Measurements from ENCODE around the gene ICAM3.

The ICAM3 gene

DNA sequence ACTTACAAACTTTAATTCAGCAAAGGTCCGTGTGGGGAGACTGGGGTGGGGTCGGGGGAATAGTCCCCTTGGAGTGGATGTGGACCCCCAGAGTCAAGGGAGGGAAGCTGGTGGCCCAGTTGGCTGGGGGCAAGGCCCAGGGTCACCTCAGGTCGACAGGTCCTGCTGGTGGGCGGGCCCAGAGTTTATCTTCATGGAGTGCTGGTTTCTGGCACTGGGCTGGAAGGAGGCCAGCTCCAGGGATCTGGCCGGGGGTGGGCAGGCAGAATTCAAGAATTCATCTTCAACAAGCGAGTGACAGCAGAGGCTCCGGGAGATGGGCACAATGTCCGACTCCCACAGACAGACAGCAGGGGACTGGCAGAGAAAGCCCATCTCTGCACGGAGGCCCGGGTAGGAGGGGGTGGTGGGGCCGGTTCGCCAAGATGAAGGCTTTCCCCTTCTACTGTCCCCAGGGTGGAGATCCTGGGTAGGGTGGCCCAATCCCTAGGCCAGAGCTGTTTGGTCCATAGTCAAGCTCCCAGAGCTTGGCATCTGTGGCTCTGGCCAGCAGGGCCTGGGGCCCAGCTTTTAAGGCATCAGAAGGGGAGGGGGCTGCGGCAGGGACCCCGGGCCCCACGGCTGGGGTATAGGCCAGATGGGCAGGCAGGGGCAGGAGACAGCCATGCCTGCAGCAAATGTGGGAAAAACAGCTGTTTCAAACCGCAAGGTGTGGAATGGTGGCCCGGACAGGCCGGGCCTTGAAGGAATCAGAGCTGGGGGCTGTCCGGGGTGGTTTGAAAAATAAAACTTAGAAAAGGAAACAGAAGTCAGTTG is 23.0 kb downstream of the ICAM3 start:
- no peaks in the 10 kb centered on the region for H4K20me1 ChIP-seq (ENCODE audit: insufficient read depth, low read length, poor library complexity, severe bottlenecking)
- peak overlapping the region; percentile 90 for H3K4me2 ChIP-seq (ENCODE audit: low read depth, low read length, poor library complexity, severe bottlenecking)
- peaks cover 5% of the 10 kb centered on the region for H3K4me1 ChIP-seq (ENCODE audit: insufficient read depth, low read length, poor library complexity, severe bottlenecking)
- H3K36me3 ChIP-seq (ENCODE audit: insufficient read depth, low read length): peaks cover 47% of the 10 kb centered on the region; the same call in 1 of the 2 replicates
- H3K27me3 ChIP-seq (ENCODE audit: insufficient read depth, low read length, poor library complexity, severe bottlenecking): no peaks in the 10 kb centered on the region
- H3K9me3 ChIP-seq (ENCODE audit: insufficient read depth, low read depth, low read length): no peaks in the 10 kb centered on the region
- H3K79me2 ChIP-seq (ENCODE audit: insufficient read depth, low read length): no peaks in the 10 kb centered on the region
- peak overlapping the region; percentile 71 for H3K9ac ChIP-seq (ENCODE audit: low read depth, low read length, poor library complexity, severe bottlenecking)
- TF ChIP-seq, protein P1, sequence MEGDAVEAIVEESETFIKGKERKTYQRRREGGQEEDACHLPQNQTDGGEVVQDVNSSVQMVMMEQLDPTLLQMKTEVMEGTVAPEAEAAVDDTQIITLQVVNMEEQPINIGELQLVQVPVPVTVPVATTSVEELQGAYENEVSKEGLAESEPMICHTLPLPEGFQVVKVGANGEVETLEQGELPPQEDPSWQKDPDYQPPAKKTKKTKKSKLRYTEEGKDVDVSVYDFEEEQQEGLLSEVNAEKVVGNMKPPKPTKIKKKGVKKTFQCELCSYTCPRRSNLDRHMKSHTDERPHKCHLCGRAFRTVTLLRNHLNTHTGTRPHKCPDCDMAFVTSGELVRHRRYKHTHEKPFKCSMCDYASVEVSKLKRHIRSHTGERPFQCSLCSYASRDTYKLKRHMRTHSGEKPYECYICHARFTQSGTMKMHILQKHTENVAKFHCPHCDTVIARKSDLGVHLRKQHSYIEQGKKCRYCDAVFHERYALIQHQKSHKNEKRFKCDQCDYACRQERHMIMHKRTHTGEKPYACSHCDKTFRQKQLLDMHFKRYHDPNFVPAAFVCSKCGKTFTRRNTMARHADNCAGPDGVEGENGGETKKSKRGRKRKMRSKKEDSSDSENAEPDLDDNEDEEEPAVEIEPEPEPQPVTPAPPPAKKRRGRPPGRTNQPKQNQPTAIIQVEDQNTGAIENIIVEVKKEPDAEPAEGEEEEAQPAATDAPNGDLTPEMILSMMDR (conservative IDR thresholded peaks at IDR 0.05; ENCODE audit: low read length): no peak
- no peak for TF ChIP-seq EZH2phosphoT487 (IDR thresholded peaks at IDR 0.05; ENCODE audit: borderline replicate concordance)
- no peak overlapping the region for H2AFZ ChIP-seq (ENCODE audit: low read length)
- no peaks in the 10 kb centered on the region for H3K9me2 ChIP-seq (replicated peaks; ENCODE audit: low read depth, low read length)
- H3F3A ChIP-seq (ENCODE audit: low read depth): peaks cover 6% of the 10 kb centered on the region; the same call in 1 of the 2 replicates
- H3K4me3 ChIP-seq (ENCODE audit: low read length, poor library complexity, severe bottlenecking): peak overlapping the region; percentile 85

DNA sequence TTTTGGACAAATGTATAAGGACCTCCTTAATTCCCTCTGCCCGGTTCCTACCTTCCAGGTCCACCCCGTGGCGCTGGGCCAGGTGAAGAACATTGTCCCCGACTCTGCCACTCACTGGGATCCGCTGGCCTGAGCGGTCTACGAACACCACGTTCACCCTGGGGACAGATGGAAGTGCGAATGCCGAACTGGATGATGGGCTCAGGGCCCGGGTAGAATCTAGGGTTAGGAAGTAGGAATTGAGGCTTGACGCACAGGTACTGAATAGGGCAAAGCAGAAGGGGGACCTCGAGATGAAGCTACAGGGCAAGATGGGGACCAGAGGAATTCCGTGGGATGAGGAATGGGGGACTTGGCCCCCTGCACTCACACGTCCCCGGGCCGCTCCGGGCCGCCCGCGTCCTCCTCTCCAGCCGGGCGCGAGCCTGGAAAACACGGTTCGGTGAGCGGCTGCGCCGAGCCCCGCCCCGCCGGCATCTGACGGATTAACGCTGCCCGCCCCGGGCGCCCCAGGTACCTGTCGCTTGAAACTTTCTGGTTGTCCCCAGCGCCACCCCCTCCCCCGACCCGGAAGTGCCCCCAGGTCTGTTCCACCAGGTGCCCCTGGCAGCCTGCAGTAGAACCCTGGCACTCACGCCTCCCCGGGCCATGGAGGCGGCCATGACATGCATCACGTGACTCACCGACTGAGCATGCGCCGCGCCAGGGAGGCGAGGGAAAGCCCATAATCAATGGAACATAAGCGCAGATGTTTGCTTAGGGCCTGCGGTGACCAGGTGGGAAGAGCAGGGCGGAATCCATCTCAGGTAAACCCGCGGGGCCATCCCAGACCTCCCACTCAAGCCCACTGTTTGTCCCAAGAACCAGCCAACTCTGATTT is 23.8 kb downstream of the ICAM3 start, which contains the start of gene FDX2:
FDX2 (minus strand) TSS at position 681 of the 880 bp plus-strand sequence; CDS start at position 662, 19 bp downstream.
- peak within 1 kb of the TSS; percentile 95 for H2AFZ ChIP-seq (ENCODE audit: low read length)
- no peaks in the 10 kb centered on the region for H3K27me3 ChIP-seq (ENCODE audit: insufficient read depth, low read length, poor library complexity, severe bottlenecking)
- H3K79me2 ChIP-seq (ENCODE audit: insufficient read depth, low read length): no peaks in the 10 kb centered on the region
- H3K4me1 ChIP-seq (ENCODE audit: insufficient read depth, low read length, poor library complexity, severe bottlenecking): peaks cover 5% of the 10 kb centered on the region
- peak within 1 kb of the TSS; percentile 71 for H3K9ac ChIP-seq (ENCODE audit: low read depth, low read length, poor library complexity, severe bottlenecking)
- H3K4me3 ChIP-seq (ENCODE audit: low read length, poor library complexity, severe bottlenecking): peak within 1 kb of the TSS; percentile 85
- H3K4me2 ChIP-seq (ENCODE audit: low read depth, low read length, poor library complexity, severe bottlenecking): peak within 1 kb of the TSS; percentile 90
- H4K20me1 ChIP-seq (ENCODE audit: insufficient read depth, low read length, poor library complexity, severe bottlenecking): no peaks in the 10 kb centered on the region
- H3K36me3 ChIP-seq (ENCODE audit: insufficient read depth, low read length): peaks cover 38% of the 10 kb centered on the region; the same call in 1 of the 2 replicates
- no peak for TF ChIP-seq EZH2phosphoT487 (IDR thresholded peaks at IDR 0.05; ENCODE audit: borderline replicate concordance)
- TF ChIP-seq, protein P1 (conservative IDR thresholded peaks at IDR 0.05; ENCODE audit: low read length): no peak
- peaks cover 6% of the 10 kb centered on the region; the same call in 1 of the 2 replicates for H3F3A ChIP-seq (ENCODE audit: low read depth)
- no peaks in the 10 kb centered on the region for H3K9me2 ChIP-seq (replicated peaks; ENCODE audit: low read depth, low read length)
- H3K9me3 ChIP-seq (ENCODE audit: insufficient read depth, low read depth, low read length): no peaks in the 10 kb centered on the region

- Histone ChIP-seq H3K4me1 (ENCODE audit: insufficient read depth, low read length, poor library complexity, severe bottlenecking) (no peaks in the 10 kb centered on the region), H3K79me2 (ENCODE audit: insufficient read depth, low read length) (no peaks in the 10 kb centered on the region), H2AFZ (ENCODE audit: low read length) (no peak within 1 kb of the TSS), H3K27me3 (ENCODE audit: insufficient read depth, low read length, poor library complexity, severe bottlenecking) (no peaks in the 10 kb centered on the region), H3K36me3 (ENCODE audit: insufficient read depth, low read length) (no peaks in the 10 kb centered on the region), H3F3A (ENCODE audit: low read depth) (no peaks in the 10 kb centered on the region), H3K4me3 (ENCODE audit: low read length, poor library complexity, severe bottlenecking) (no peak within 1 kb of the TSS), H3K9ac (ENCODE audit: low read depth, low read length, poor library complexity, severe bottlenecking) (no peak within 1 kb of the TSS), H3K9me3 (ENCODE audit: insufficient read depth, low read depth, low read length) (no peaks in the 10 kb centered on the region), H3K4me2 (ENCODE audit: low read depth, low read length, poor library complexity, severe bottlenecking) (no peak within 1 kb of the TSS), H3K9me2 (replicated peaks; ENCODE audit: low read depth, low read length) (no peaks in the 10 kb centered on the region), H4K20me1 (ENCODE audit: insufficient read depth, low read length, poor library complexity, severe bottlenecking) (no peaks in the 10 kb centered on the region)
- TF ChIP-seq EZH2phosphoT487 (IDR thresholded peaks at IDR 0.05; ENCODE audit: borderline replicate concordance): no peak
- TF ChIP-seq, protein P1 (conservative IDR thresholded peaks at IDR 0.05; ENCODE audit: low read length): no peak
Measured at GRCh38 chr19:10309423-10309822, 30.0 kb downstream of the ICAM3 start, which contains the start of gene ZGLP1. Gene ZGLP1, minus strand, starts transcription at chr19:10309815.

All from Loucy (cell line).